Measurements from ENCODE around the gene RBM14. TPM values are rescaled to one million over a fixed set of nuclear protein-coding genes. Genes with fewer than 3 reads are reported as not detected.

The RBM14 gene
- total RNA-seq, 2 donors from 2014 or later: 90.0 to 110 TPM

GRCh38 chr11:66614073-66614472 is 2.4 kb upstream of the RBM14 start:
- Histone ChIP-seq H3K27ac (ENCODE audit: low read depth, low read length) (no peak overlapping the region), H3K9me3 (ENCODE audit: control insufficient read depth, low read length) (no peaks in the 10 kb centered on the region), H3K4me1 (ENCODE audit: control insufficient read depth, insufficient read depth, low read length) (no peaks in the 10 kb centered on the region), H3K4me3 (ENCODE audit: low read length) (no peak overlapping the region), H3K27me3 (ENCODE audit: control insufficient read depth, insufficient read depth, low read length, poor library complexity, severe bottlenecking) (peaks cover 4% of the 10 kb centered on the region), H3K36me3 (ENCODE audit: control insufficient read depth, insufficient read depth, low read length) (peaks cover 14% of the 10 kb centered on the region), H3K9ac (ENCODE audit: extremely low read depth, low read length, poor library complexity, severe bottlenecking) (no peak overlapping the region)
- no peak overlapping the region for H3K4me3 Mint-ChIP-seq
- H3K27me3 Mint-ChIP-seq (ENCODE audit: insufficient read depth): peaks cover 7% of the 10 kb centered on the region
- 97 to 99% methylated on average over 11 of the region's 13 CpGs for WGBS, 2 experiments (ENCODE audit: insufficient coverage in 1 of 2, insufficient read length in 1 of 2)
- peaks cover 20% of the 10 kb centered on the region for H3K36me3 Mint-ChIP-seq (ENCODE audit: low read depth)
- no peak for TF ChIP-seq CTCF (conservative IDR thresholded peaks at IDR 0.05)
- peaks cover 15% of the 10 kb centered on the region for H3K4me1 Mint-ChIP-seq
- H3K9me3 Mint-ChIP-seq: peaks cover 9% of the 10 kb centered on the region
- no peak overlapping the region for H3K27ac Mint-ChIP-seq
- no peak for DNase-seq

- Mint-ChIP-seq H3K4me3 (peak overlapping the region; percentile 99), H3K9me3 (no peaks in the 10 kb centered on the region), H3K4me1 (peaks cover 23% of the 10 kb centered on the region), H3K27ac (peak overlapping the region; percentile 100), H3K27me3 (ENCODE audit: insufficient read depth) (peaks cover 7% of the 10 kb centered on the region), H3K36me3 (ENCODE audit: low read depth) (peaks cover 29% of the 10 kb centered on the region)
- Histone ChIP-seq H3K27ac (ENCODE audit: low read depth, low read length) (peak overlapping the region; percentile 92), H3K4me3 (ENCODE audit: low read length) (peak overlapping the region; percentile 94), H3K9ac (ENCODE audit: extremely low read depth, low read length, poor library complexity, severe bottlenecking) (peak overlapping the region; percentile 97), H3K9me3 (ENCODE audit: control insufficient read depth, low read length) (no peaks in the 10 kb centered on the region), H3K36me3 (ENCODE audit: control insufficient read depth, insufficient read depth, low read length) (peaks cover 31% of the 10 kb centered on the region), H3K4me1 (ENCODE audit: control insufficient read depth, insufficient read depth, low read length) (no peaks in the 10 kb centered on the region), H3K27me3 (ENCODE audit: control insufficient read depth, insufficient read depth, low read length, poor library complexity, severe bottlenecking) (peaks cover 4% of the 10 kb centered on the region)
- WGBS, 2 experiments (ENCODE audit: insufficient coverage in 1 of 2, insufficient read length in 1 of 2): 0 to 1% methylated on average over 13 to 35 of the region's 38 CpGs
- DNase-seq: no peak
- no peak for TF ChIP-seq CTCF (conservative IDR thresholded peaks at IDR 0.05)
Observed at GRCh38 chr11:66617155-66617834, 865 bp downstream of the RBM14 start.

GRCh38 chr11:66619080-66619554 is 2.7 kb downstream of the RBM14 start:
- Mint-ChIP-seq H3K36me3 (ENCODE audit: low read depth) (peaks cover 43% of the 10 kb centered on the region), H3K4me3 (peak overlapping the region; percentile 99), H3K27me3 (ENCODE audit: insufficient read depth) (no peaks in the 10 kb centered on the region), H3K4me1 (peaks cover 32% of the 10 kb centered on the region), H3K27ac (peak overlapping the region; percentile 23), H3K9me3 (no peaks in the 10 kb centered on the region)
- Histone ChIP-seq H3K9ac (ENCODE audit: extremely low read depth, low read length, poor library complexity, severe bottlenecking) (peak overlapping the region; percentile 45), H3K4me1 (ENCODE audit: control insufficient read depth, insufficient read depth, low read length) (peaks cover 6% of the 10 kb centered on the region), H3K27ac (ENCODE audit: low read depth, low read length) (no peak overlapping the region), H3K4me3 (ENCODE audit: low read length) (peak overlapping the region; percentile 94), H3K27me3 (ENCODE audit: control insufficient read depth, insufficient read depth, low read length, poor library complexity, severe bottlenecking) (no peaks in the 10 kb centered on the region), H3K9me3 (ENCODE audit: control insufficient read depth, low read length) (no peaks in the 10 kb centered on the region), H3K36me3 (ENCODE audit: control insufficient read depth, insufficient read depth, low read length) (peaks cover 49% of the 10 kb centered on the region)
- no peak for TF ChIP-seq CTCF (conservative IDR thresholded peaks at IDR 0.05)
- DNase-seq: no peak
- 89 to 94% methylated on average over 2 to 3 of the region's 4 CpGs for WGBS, 2 experiments (ENCODE audit: insufficient coverage in 1 of 2, insufficient read length in 1 of 2)

Data from endodermal cell (in vitro differentiated cells).